ENCODE data around the gene DDX43. TPM values are rescaled to one million over a fixed set of nuclear protein-coding genes. Genes with fewer than 3 reads are reported as not detected.

The DDX43 gene
- total and polyA plus RNA-seq, 10 of the 15 experiments (the other 5 are each of a cell fraction or from before 2014, with no cell fraction given), result 0.12 TPM; not detected in 9

GRCh38 chr6:73368675-73369074 lies 26.0 kb upstream of the DDX43 start:
- ChIA-PET POLR2A (no interaction called here), SMC1A (ENCODE audit: uncharacterized antibody, unreplicated experiment) (no interaction called here), RAD21 (ENCODE audit: unreplicated experiment) (no interaction called here), CTCF (no interaction called here)
- no peaks in the 10 kb centered on the region for H4K20me1 ChIP-seq (ENCODE audit: control insufficient read depth, insufficient read depth)
- no peak overlapping the region for H3K27ac ChIP-seq (ENCODE audit: control insufficient read depth, insufficient read depth)
- TF ChIP-seq TCF12 (IDR thresholded peaks at IDR 0.05; ENCODE audit: low read depth, low read length), result no peak
- no peak for TF ChIP-seq USF2 (IDR thresholded peaks at IDR 0.05; ENCODE audit: borderline replicate concordance, low read depth, low read length)
- no peak for TF ChIP-seq MTA2 (IDR thresholded peaks at IDR 0.05; ENCODE audit: low read depth)
- TF ChIP-seq MEF2B (IDR thresholded peaks at IDR 0.05; ENCODE audit: partially characterized antibody, poor library complexity, severe bottlenecking), result no peak
- no peak for TF ChIP-seq HDGF (IDR thresholded peaks at IDR 0.05)
- TF ChIP-seq HCFC1 (IDR thresholded peaks at IDR 0.05; ENCODE audit: low read length), result no peak
- no peak for TF ChIP-seq CHD4 (IDR thresholded peaks at IDR 0.05)
- TF ChIP-seq CHD2 (IDR thresholded peaks at IDR 0.05; ENCODE audit: borderline replicate concordance, low read depth, low read length), result no peak
- TF ChIP-seq SKIL (IDR thresholded peaks at IDR 0.05; ENCODE audit: low read depth, poor library complexity, severe bottlenecking), result no peak
- TF ChIP-seq JUNB (IDR thresholded peaks at IDR 0.05), result no peak
- no peak for TF ChIP-seq ZBED1 (IDR thresholded peaks at IDR 0.05; ENCODE audit: borderline replicate concordance)
- no peak for TF ChIP-seq EZH2 (IDR thresholded peaks at IDR 0.05; ENCODE audit: borderline replicate concordance, control insufficient read depth, low read depth, low read length)
- no peak for TF ChIP-seq NRF1 (conservative IDR thresholded peaks at IDR 0.05; ENCODE audit: low read depth, low read length)
- no peak for TF ChIP-seq HDAC6 (IDR thresholded peaks at IDR 0.05; ENCODE audit: unreplicated experiment)
- TF ChIP-seq RUNX3 (IDR thresholded peaks at IDR 0.05; ENCODE audit: low read length), result no peak
- TF ChIP-seq USF1 (IDR thresholded peaks at IDR 0.05; ENCODE audit: borderline replicate concordance, extremely low read length, insufficient read depth, low read depth, low read length), result no peak
- no peak for TF ChIP-seq PKNOX1 (IDR thresholded peaks at IDR 0.05)
- TF ChIP-seq MYC (IDR thresholded peaks at IDR 0.05; ENCODE audit: insufficient read depth, insufficient read length, insufficient replicate concordance, low read length, severe bottlenecking), result no peak
- TF ChIP-seq IRF3 (IDR thresholded peaks at IDR 0.05), result no peak
- no peak overlapping the region for H2AFZ ChIP-seq (ENCODE audit: control insufficient read depth, low read depth, low read length)
- H3K4me1 ChIP-seq (ENCODE audit: control insufficient read depth, insufficient read depth, low read length), result no peaks in the 10 kb centered on the region
- no peak overlapping the region for H3K9ac ChIP-seq (ENCODE audit: control insufficient read depth, insufficient read depth, low read length)
- 0 out of 4 replicates have a peak, but pooled peaks cover 0 to 3% of the 10 kb centered on the region in 2 experiments for H3K27me3 ChIP-seq (replicated peaks in 1 of 2; ENCODE audit: control insufficient read depth in 2 of 2, insufficient read depth in 2 of 2, low read length in 1 of 2)
- DNase-seq (ENCODE audit: low read depth, low spot score) (no peak), FAIRE-seq (no peak), ATAC-seq (no peak)
- no peak overlapping the region for H3K4me2 ChIP-seq (ENCODE audit: control insufficient read depth, insufficient read depth)
- no peaks in the 10 kb centered on the region for H3K79me2 ChIP-seq (ENCODE audit: control insufficient read depth, insufficient read depth, low read length)
- BruUV-seq (replicated peaks), result no TSS peak
- intact Hi-C loops (cut with micrococcal nuclease; ENCODE audit: unreplicated experiment), result no loop called here
- H3K36me3 ChIP-seq (ENCODE audit: control insufficient read depth in 2 of 2, insufficient read depth in 2 of 2, low read length in 1 of 2), result no peaks in the 10 kb centered on the region
- WGBS (ENCODE audit: insufficient coverage, insufficient replicate concordance, low lambda C conversion rate, missing lambda C conversion rate), result 70% methylated on average over 4 of the region's 4 CpGs
- no peaks in the 10 kb centered on the region; the same call in 2 of the 3 replicates for H3K9me3 ChIP-seq (replicated peaks; ENCODE audit: control insufficient read depth, insufficient read depth, low read length)
- no peak overlapping the region for H3K4me3 ChIP-seq
- in situ Hi-C loops (cut with MboI), result no loop called here
